PFSK-1 (cell line): ENCODE measurements around the gene ACD.

ENCODE experiments used
- POLR2AphosphoS5 ChIP-seq: IDR thresholded peaks from 2 replicates; pipeline ENCODE4 v1.6.1; 2012; ENCODE audit warnings: low read depth, mild to moderate bottlenecking, control low read depth, low read length, moderate library complexity
- SIN3A ChIP-seq: IDR thresholded peaks from 2 replicates; pipeline ENCODE4 v1.6.1; 2012; ENCODE audit warnings: mild to moderate bottlenecking, low read length, moderate library complexity, borderline replicate concordance; ENCODE audit not compliant: insufficient read depth
- TAF1 ChIP-seq: IDR thresholded peaks from 2 replicates; pipeline ENCODE4 v1.6.1; 2012; ENCODE audit warnings: low read length, control low read depth, borderline replicate concordance; ENCODE audit not compliant: insufficient read depth
- TF ChIP-seq, protein P1 (sequence below), 2 experiments: IDR thresholded peaks; 2 replicates each; pipeline versions ENCODE4 v1.6.1 to v1.8.0; 2011 to 2012; ENCODE audit warnings: low read depth in 2 of 2, low read length in 2 of 2, control low read depth in 1 of 2, inconsistent platforms in 1 of 2, mild to moderate bottlenecking in 1 of 2, moderate library complexity in 1 of 2; ENCODE audit not compliant: insufficient read depth in 1 of 2

DNA sequence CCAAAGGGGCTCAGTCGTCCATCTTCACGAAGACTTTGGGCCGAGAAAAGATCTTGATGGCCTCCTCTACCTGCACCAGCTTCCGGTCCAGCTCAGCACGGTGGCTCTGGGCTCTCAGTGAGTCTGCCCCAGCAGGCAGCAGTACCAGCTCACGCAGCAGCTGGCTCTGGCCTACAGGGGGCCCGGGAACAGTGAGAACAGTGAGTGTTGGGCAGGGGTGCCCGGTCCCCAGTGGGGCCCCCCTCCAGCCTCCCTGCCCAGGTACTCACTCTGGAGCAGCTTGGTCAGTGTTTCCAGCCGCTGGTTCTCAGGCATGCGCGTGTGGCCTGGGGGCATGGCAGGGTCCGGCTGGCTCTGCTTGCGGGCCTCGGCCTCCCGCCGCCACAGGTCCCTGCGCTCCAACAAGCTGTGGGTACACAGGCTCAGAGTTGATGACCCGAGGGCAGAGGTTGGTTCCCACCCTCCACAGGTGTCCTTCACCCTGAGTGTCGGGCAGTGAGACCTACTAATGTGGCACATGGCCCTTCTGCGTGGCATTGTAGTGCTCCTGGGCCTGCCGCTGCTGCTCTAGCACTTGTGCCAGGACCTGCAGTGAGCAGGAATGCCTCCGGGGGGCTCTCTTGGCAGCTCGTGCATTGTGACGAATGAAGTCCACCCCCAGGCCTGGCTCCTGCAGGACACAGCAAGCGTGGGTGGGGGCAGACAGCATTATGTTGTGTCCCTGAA lies 3.3 kb upstream of the ACD start:
- no peak for TF ChIP-seq TAF1
- TF ChIP-seq, protein P1, sequence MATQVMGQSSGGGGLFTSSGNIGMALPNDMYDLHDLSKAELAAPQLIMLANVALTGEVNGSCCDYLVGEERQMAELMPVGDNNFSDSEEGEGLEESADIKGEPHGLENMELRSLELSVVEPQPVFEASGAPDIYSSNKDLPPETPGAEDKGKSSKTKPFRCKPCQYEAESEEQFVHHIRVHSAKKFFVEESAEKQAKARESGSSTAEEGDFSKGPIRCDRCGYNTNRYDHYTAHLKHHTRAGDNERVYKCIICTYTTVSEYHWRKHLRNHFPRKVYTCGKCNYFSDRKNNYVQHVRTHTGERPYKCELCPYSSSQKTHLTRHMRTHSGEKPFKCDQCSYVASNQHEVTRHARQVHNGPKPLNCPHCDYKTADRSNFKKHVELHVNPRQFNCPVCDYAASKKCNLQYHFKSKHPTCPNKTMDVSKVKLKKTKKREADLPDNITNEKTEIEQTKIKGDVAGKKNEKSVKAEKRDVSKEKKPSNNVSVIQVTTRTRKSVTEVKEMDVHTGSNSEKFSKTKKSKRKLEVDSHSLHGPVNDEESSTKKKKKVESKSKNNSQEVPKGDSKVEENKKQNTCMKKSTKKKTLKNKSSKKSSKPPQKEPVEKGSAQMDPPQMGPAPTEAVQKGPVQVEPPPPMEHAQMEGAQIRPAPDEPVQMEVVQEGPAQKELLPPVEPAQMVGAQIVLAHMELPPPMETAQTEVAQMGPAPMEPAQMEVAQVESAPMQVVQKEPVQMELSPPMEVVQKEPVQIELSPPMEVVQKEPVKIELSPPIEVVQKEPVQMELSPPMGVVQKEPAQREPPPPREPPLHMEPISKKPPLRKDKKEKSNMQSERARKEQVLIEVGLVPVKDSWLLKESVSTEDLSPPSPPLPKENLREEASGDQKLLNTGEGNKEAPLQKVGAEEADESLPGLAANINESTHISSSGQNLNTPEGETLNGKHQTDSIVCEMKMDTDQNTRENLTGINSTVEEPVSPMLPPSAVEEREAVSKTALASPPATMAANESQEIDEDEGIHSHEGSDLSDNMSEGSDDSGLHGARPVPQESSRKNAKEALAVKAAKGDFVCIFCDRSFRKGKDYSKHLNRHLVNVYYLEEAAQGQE (IDR thresholded peaks at IDR 0.05; ENCODE audit: insufficient read depth in 1 of 2, low read depth in 2 of 2, low read length in 2 of 2): no peak
- no peak for TF ChIP-seq POLR2AphosphoS5
- TF ChIP-seq SIN3A: no peak
